H1 (cell line): Measurements from ENCODE around the gene TET1. TPM values are rescaled to one million over a fixed set of nuclear protein-coding genes. Genes with fewer than 3 reads are reported as not detected.

ENCODE experiments used
- CTCF ChIA-PET: fragments of 300-600 bp; sonication (Branson Sonifier 250); formaldehyde crosslinking; loops from one replicate; lab custom pipeline; 2021; ENCODE audit not compliant: partially characterized antibody; lab: Charles Lee
- POLR2A ChIA-PET: fragments of 300-600 bp; sonication (Branson Sonifier 250); formaldehyde crosslinking; loops from one replicate; lab custom pipeline; 2021; ENCODE audit warnings: inconsistent platforms; ENCODE audit not compliant: partially characterized antibody; lab: Charles Lee
- DNase-seq, 2 experiments: peaks; one replicate each; pipeline versions ENCODE4 v3.0.0 to v3.0.0-alpha.2; 2010 to 2022; ENCODE audit warnings: low spot score in 2 of 2, low read depth in 1 of 2, mixed read lengths in 1 of 2
- FAIRE-seq: peaks from 2 replicates; lab custom pipeline; 2011; peaks lifted over from hg19 to GRCh38; lab: Jason Lieb, UNC
- H2AFZ ChIP-seq: 2 replicates; pipeline ENCODE4 v1.8.1; 2012; ENCODE audit warnings: low read length, inconsistent platforms
- H2AK5ac ChIP-seq: 2 replicates; pipeline ENCODE4 v1.6.1; 2013; ENCODE audit warnings: low read depth, low read length
- H2BK120ac ChIP-seq: replicated peaks from 2 replicates; pipeline ENCODE3; 2013; ENCODE audit warnings: low read depth, low read length, inconsistent platforms
- H2BK12ac ChIP-seq: 2 replicates; pipeline ENCODE4 v1.6.1; 2013; ENCODE audit warnings: low read depth, low read length
- H2BK15ac ChIP-seq: 2 replicates; pipeline ENCODE4 v1.6.1; 2013; ENCODE audit warnings: low read length
- H2BK20ac ChIP-seq: 2 replicates; pipeline ENCODE4 v1.6.1; 2013; ENCODE audit warnings: low read length
- H2BK5ac ChIP-seq: 2 replicates; pipeline ENCODE4 v1.6.1; 2013; ENCODE audit warnings: low read depth, low read length
- H3K14ac ChIP-seq: 2 replicates; pipeline ENCODE4 v1.6.1; 2013; ENCODE audit warnings: inconsistent platforms; ENCODE audit not compliant: insufficient read length
- H3K18ac ChIP-seq: 2 replicates; pipeline ENCODE4 v1.6.1; 2013; ENCODE audit warnings: low read length; ENCODE audit errors: extremely low read depth
- H3K23ac ChIP-seq: 2 replicates; pipeline ENCODE4 v1.6.1; 2013; ENCODE audit warnings: inconsistent platforms; ENCODE audit not compliant: insufficient read length
- H3K23me2 ChIP-seq: 2 replicates; pipeline ENCODE4 v1.6.1; 2013; ENCODE audit warnings: low read depth, low read length
- H3K27ac ChIP-seq: 2 replicates; pipeline ENCODE4 v1.6.1; 2011; ENCODE audit warnings: low read depth, low read length, inconsistent platforms
- H3K27me3 ChIP-seq, 4 experiments: replicated peaks in 1 of 4; 1 replicate in 1 of 4; 2 replicates in 3 of 4; pipeline versions ENCODE4 v1.6.1 to v1.8.1; 2011 to 2013; ENCODE audit warnings: low read length in 3 of 4, mild to moderate bottlenecking in 3 of 4, inconsistent platforms in 2 of 4, mixed read lengths in 2 of 4, moderate library complexity in 1 of 4; ENCODE audit not compliant: control insufficient read depth in 3 of 4, insufficient read depth in 3 of 4; ENCODE audit errors: extremely low read depth in 1 of 4
- H3K36me3 ChIP-seq, 4 experiments: 2 replicates each; pipeline versions ENCODE4 v1.6.1 to v1.8.1; 2011 to 2013; ENCODE audit warnings: mild to moderate bottlenecking in 4 of 4, low read length in 3 of 4, moderate library complexity in 2 of 4, control low read depth in 1 of 4, inconsistent platforms in 1 of 4; ENCODE audit not compliant: insufficient read depth in 4 of 4, control insufficient read depth in 2 of 4
- H3K4ac ChIP-seq: replicated peaks from 2 replicates; pipeline ENCODE3; 2013; ENCODE audit warnings: low read length, low read depth, mixed read lengths, inconsistent platforms; ENCODE audit not compliant: insufficient read length
- H3K4me1 ChIP-seq, 4 experiments: replicated peaks in 1 of 4; 1 replicate in 1 of 4; 2 replicates in 3 of 4; pipeline versions ENCODE4 v1.6.1 to v1.8.1; 2011 to 2013; ENCODE audit warnings: low read length in 3 of 4, inconsistent platforms in 2 of 4, mixed read lengths in 1 of 4; ENCODE audit not compliant: insufficient read depth in 4 of 4, control insufficient read depth in 3 of 4
- H3K4me2 ChIP-seq, 2 experiments: 2 replicates each; pipeline versions ENCODE4 v1.6.1 to v1.8.1; 2011 to 2013; ENCODE audit warnings: low read depth in 2 of 2, low read length in 2 of 2, control low read depth in 1 of 2, inconsistent platforms in 1 of 2, mild to moderate bottlenecking in 1 of 2; ENCODE audit not compliant: insufficient read depth in 1 of 2
- H3K4me3 ChIP-seq, 4 experiments: fragments of 200-600, 300-600 bp in 1 of 4; sonication (generic), shearing (Covaris generic), sonication (Bioruptor Twin) in 1 of 4; 2 replicates each; pipeline versions ENCODE4 v1.5.1 to v1.8.1; 2011 to 2016; ENCODE audit warnings: low read length in 4 of 4, low read depth in 3 of 4, control low read depth in 2 of 4, inconsistent platforms in 2 of 4, mild to moderate bottlenecking in 2 of 4, mixed read lengths in 1 of 4, moderate library complexity in 1 of 4; ENCODE audit not compliant: insufficient read depth in 2 of 4; ENCODE audit errors: extremely low read depth in 1 of 4
- H3K56ac ChIP-seq: replicated peaks from 2 replicates; pipeline ENCODE3; 2013; ENCODE audit warnings: low read depth, mild to moderate bottlenecking, mixed read lengths, low read length, inconsistent platforms; ENCODE audit not compliant: insufficient read length
- H3K79me1 ChIP-seq: 2 replicates; pipeline ENCODE4 v1.6.1; 2013; ENCODE audit warnings: low read depth, low read length, control low read depth
- H3K79me2 ChIP-seq, 2 experiments: 2 replicates each; pipeline versions ENCODE4 v1.6.1 to v1.8.1; 2012 to 2013; ENCODE audit warnings: low read length in 2 of 2, mild to moderate bottlenecking in 2 of 2, inconsistent platforms in 1 of 2; ENCODE audit not compliant: insufficient read depth in 2 of 2, control insufficient read depth in 1 of 2
- H3K9ac ChIP-seq, 4 experiments: replicated peaks in 1 of 4; 1 replicate in 1 of 4; 2 replicates in 3 of 4; pipeline versions ENCODE4 v1.6.1 to v1.8.1; 2011 to 2013; ENCODE audit warnings: low read depth in 3 of 4, low read length in 3 of 4, control low read depth in 2 of 4, mild to moderate bottlenecking in 2 of 4, moderate library complexity in 2 of 4, inconsistent platforms in 1 of 4; ENCODE audit errors: extremely low read depth in 1 of 4
- H3K9me3 ChIP-seq, 2 experiments: 2 replicates each; pipeline versions ENCODE4 v1.6.1 to v1.8.1; 2012 to 2013; ENCODE audit warnings: mild to moderate bottlenecking in 2 of 2, moderate library complexity in 2 of 2, control low read depth in 1 of 2, inconsistent platforms in 1 of 2, low read depth in 1 of 2, low read length in 1 of 2, mixed read lengths in 1 of 2; ENCODE audit not compliant: insufficient read depth in 2 of 2
- H4K20me1 ChIP-seq, 2 experiments: replicated peaks in 1 of 2; 2 replicates each; pipeline versions ENCODE3 to v1.8.1; 2011 to 2013; ENCODE audit warnings: inconsistent platforms in 2 of 2, low read length in 2 of 2, mild to moderate bottlenecking in 1 of 2; ENCODE audit not compliant: insufficient read depth in 2 of 2, control insufficient read depth in 1 of 2
- H4K5ac ChIP-seq: 2 replicates; pipeline ENCODE4 v1.6.1; 2013; ENCODE audit warnings: low read length, low read depth, mixed read lengths, inconsistent platforms; ENCODE audit not compliant: insufficient read length
- H4K8ac ChIP-seq: 2 replicates; pipeline ENCODE4 v1.8.0; 2013; ENCODE audit warnings: mild to moderate bottlenecking, moderate library complexity, low read length, inconsistent platforms; ENCODE audit not compliant: insufficient read depth; ENCODE audit errors: extremely low read depth
- H4K91ac ChIP-seq: replicated peaks from 2 replicates; pipeline ENCODE3; 2013; ENCODE audit warnings: low read length, mixed read lengths, inconsistent platforms; ENCODE audit not compliant: insufficient read length
- BACH1 ChIP-seq: IDR thresholded peaks from 2 replicates; pipeline ENCODE4 v1.6.1; 2012; ENCODE audit warnings: low read length, improper control_type of control experiment
- CTBP2 ChIP-seq: IDR thresholded peaks from 2 replicates; pipeline ENCODE4 v1.7.0; 2011; ENCODE audit warnings: borderline replicate concordance, mild to moderate bottlenecking, moderate library complexity, mixed read lengths, low read length; ENCODE audit not compliant: insufficient read depth, insufficient read length
- EGR1 ChIP-seq: IDR thresholded peaks from 2 replicates; pipeline ENCODE4 v1.6.1; 2011; ENCODE audit warnings: low read depth, low read length, borderline replicate concordance
- JUND ChIP-seq: IDR thresholded peaks from 2 replicates; pipeline ENCODE4 v1.6.1; 2011; ENCODE audit warnings: mild to moderate bottlenecking, improper control_type of control experiment, low read length
- KDM5A ChIP-seq: fragments of 200-600 bp; IDR thresholded peaks from 2 replicates; pipeline ENCODE4 v1.7.1; 2012; ENCODE audit warnings: mild to moderate bottlenecking, low read length, inconsistent platforms, mixed read lengths
- POLR2AphosphoS5 ChIP-seq: IDR thresholded peaks from 2 replicates; pipeline ENCODE4 v1.6.1; 2011; ENCODE audit warnings: low read depth, low read length
- RNF2 ChIP-seq: fragments of 200-900, 300-1000 bp; sonication (generic); IDR thresholded peaks from 2 replicates; pipeline ENCODE4 v1.7.1; 2016; ENCODE audit warnings: borderline replicate concordance, low read depth, mild to moderate bottlenecking, antibody characterized with exemption, low read length; ENCODE audit not compliant: poor library complexity, severe bottlenecking; ENCODE audit errors: missing control alignments
- RXRA ChIP-seq: IDR thresholded peaks from 2 replicates; pipeline ENCODE4 v1.6.1; 2011; ENCODE audit warnings: low read depth, mild to moderate bottlenecking, low read length, moderate library complexity; ENCODE audit not compliant: insufficient read depth
- SP2 ChIP-seq: IDR thresholded peaks from 2 replicates; pipeline ENCODE4 v1.6.1; 2012; ENCODE audit warnings: mild to moderate bottlenecking, low read length, inconsistent platforms
- ZNF274 ChIP-seq: IDR thresholded peaks from 2 replicates; pipeline ENCODE4 v1.7.0; 2012; ENCODE audit warnings: low read length, borderline replicate concordance; ENCODE audit errors: extremely low read depth
- WGBS, 2 experiments: shearing (Covaris generic) in 1 of 2; methylation state at CpG; one replicate each; pipeline versions ENCODE4 v1.1.6 to v1.1.7; 2013 to 2015; ENCODE audit warnings: low lambda C conversion rate in 2 of 2, mixed read lengths in 2 of 2, inconsistent platforms in 1 of 2, low coverage in 1 of 2, missing lambda C conversion rate in 1 of 2; ENCODE audit not compliant: insufficient replicate concordance in 2 of 2, insufficient coverage in 1 of 2, insufficient read length in 1 of 2; ENCODE audit errors: extremely low coverage in 1 of 2, missing lambda C conversion rate in 1 of 2; 5-methylcytosine and 5-hydroxymethylcytosine counted together
- polyA plus RNA-seq, 7 experiments: library from polyadenylated mRNA; depleted of rRNA in 3 of 7; stranded (reverse) in 5 of 7; unstranded in 2 of 7; fragments of >200 nt in 5 of 7; fragments of 200-250 nt in 2 of 7; gene quantifications; 1 replicate in 5 of 7; 2 replicates in 1 of 7; 4 replicates in 1 of 7; pipeline versions ENCODE4 v1.2.1 to v1.2.3, GENCODE V29; 2011 to 2013; ENCODE audit warnings: missing spikeins in 2 of 7, mixed read lengths in 2 of 7
- total RNA-seq: library from RNA; stranded (reverse); fragmentation: NEBNext Ultra II Directional; extraction: Animal tissue kit (Norgen Biotek cat#: 25700); gene quantifications from 2 replicates; pipeline ENCODE4 v1.2.1, GENCODE V29; 2021
- TF ChIP-seq, protein P1 (sequence below): IDR thresholded peaks from 2 replicates; pipeline ENCODE4 v1.6.1; 2012; ENCODE audit warnings: inconsistent platforms
- TF ChIP-seq, protein P2 (sequence below): IDR thresholded peaks from 2 replicates; pipeline ENCODE4 v1.6.1; 2012; ENCODE audit warnings: inconsistent platforms

The TET1 gene
- total and polyA plus RNA-seq, 2 of the 8 experiments (the other 6 are each of a cell fraction or from before 2014, with no cell fraction given) = 15.2 to 69.3 TPM

DNA sequence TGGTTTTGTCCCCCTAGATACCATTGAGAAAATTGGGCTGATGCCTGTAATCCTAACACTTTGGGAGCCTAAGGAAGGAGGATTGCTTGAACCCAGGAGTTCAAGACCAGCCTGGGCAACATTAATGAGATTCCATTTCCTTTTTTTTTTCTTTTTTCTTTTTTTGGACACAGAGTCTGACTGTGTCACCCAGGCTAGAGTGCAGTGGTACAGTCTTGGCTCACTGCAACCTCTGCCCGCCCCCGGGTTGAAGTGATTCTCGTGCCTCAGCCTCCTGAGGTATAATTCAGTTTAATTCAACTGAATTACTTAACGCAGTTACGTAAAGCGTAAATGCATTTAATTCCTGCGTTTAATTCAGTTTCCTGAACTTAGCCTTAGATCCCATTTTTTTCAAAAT, 174.2 kb downstream of the TET1 start:
- Histone ChIP-seq H3K9me3 (no peaks in the 10 kb centered on the region), H2BK5ac (no peak overlapping the region), H3K27ac (no peak overlapping the region), H3K23ac (no peak overlapping the region), H4K8ac (no peak overlapping the region), H2BK12ac (no peak overlapping the region), H3K9ac (no peak overlapping the region), H2BK20ac (no peak overlapping the region), H4K5ac (no peak overlapping the region), H4K91ac (no peak overlapping the region), H3K56ac (no peak overlapping the region), H3K27me3 (no peaks in the 10 kb centered on the region), H3K18ac (no peak overlapping the region), H3K36me3 (peaks cover 24 to 99% (median 62%) of the 10 kb centered on the region in 4 experiments), H3K4me2 (no peak overlapping the region), H3K79me2 (peaks cover 0 to 54% of the 10 kb centered on the region in 2 experiments; a peak in 2 of 4 replicates), H3K14ac (no peak overlapping the region), H2BK15ac (no peak overlapping the region), H3K4ac (no peak overlapping the region), H4K20me1 (peaks cover 3 to 8% of the 10 kb centered on the region in 2 experiments), H3K4me1 (no peaks in the 10 kb centered on the region; a peak in 1 of 7 replicates), H3K79me1 (peaks cover 6% of the 10 kb centered on the region; the same call in 1 of the 2 replicates), H2AK5ac (no peak overlapping the region), H3K4me3 (no peak overlapping the region), H2AFZ (no peak overlapping the region), H2BK120ac (no peak overlapping the region), H3K23me2 (no peaks in the 10 kb centered on the region)
- ChIA-PET CTCF (interaction anchor here (0.6 kb wide), 1 partner anchor 185 kb away, joined by 3 read pairs; no protein-coding TSS in a partner anchor), POLR2A (interaction anchor here (0.9 to 1.6 kb wide), 2 partner anchors 9 to 11 kb away, joined by 5 to 6 read pairs; no protein-coding TSS in a partner anchor)
- no peak for FAIRE-seq
- 95% methylated on average over 7 of the region's 7 CpGs; no CpG with 5 or more reads in 1 of the 2 experiments for WGBS, 2 experiments
- no peak for TF ChIP-seq BACH1
- no peak for TF ChIP-seq KDM5A
- TF ChIP-seq JUND = no peak
- TF ChIP-seq, protein P1, sequence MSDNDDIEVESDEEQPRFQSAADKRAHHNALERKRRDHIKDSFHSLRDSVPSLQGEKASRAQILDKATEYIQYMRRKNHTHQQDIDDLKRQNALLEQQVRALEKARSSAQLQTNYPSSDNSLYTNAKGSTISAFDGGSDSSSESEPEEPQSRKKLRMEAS = no peak
- TF ChIP-seq, protein P2, sequence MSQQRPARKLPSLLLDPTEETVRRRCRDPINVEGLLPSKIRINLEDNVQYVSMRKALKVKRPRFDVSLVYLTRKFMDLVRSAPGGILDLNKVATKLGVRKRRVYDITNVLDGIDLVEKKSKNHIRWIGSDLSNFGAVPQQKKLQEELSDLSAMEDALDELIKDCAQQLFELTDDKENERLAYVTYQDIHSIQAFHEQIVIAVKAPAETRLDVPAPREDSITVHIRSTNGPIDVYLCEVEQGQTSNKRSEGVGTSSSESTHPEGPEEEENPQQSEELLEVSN = no peak
- no peak for TF ChIP-seq SP2
- no peak for TF ChIP-seq POLR2AphosphoS5
- no peak for TF ChIP-seq EGR1
- no peak for TF ChIP-seq ZNF274
- TF ChIP-seq CTBP2 = no peak
- no peak for TF ChIP-seq RXRA
- TF ChIP-seq RNF2 = no peak
- DNase-seq = no peak
